CD4-positive, alpha-beta T cell (primary cell): ENCODE data around the gene CCDC120. TPM values are rescaled to one million over a fixed set of nuclear protein-coding genes. Genes with fewer than 3 reads are reported as not detected.

ENCODE experiments used
- ATAC-seq: fragments of 200-7000 bp; cut with Tn5 transposase; one replicate; pipeline ENCODE4 v1.10.0; 2022; ENCODE audit warnings: mild to moderate bottlenecking; ENCODE audit not compliant: poor library complexity
- CTCF ChIA-PET: fragments of 350-600 bp; sonication (Branson Sonifier 250); formaldehyde crosslinking; loops from one replicate; lab custom pipeline; 2021; ENCODE audit warnings: antibody characterized with exemption, inconsistent platforms; lab: Charles Lee
- POLR2A ChIA-PET: fragments of 350-600 bp; sonication (Branson Sonifier 250); formaldehyde crosslinking; loops from one replicate; lab custom pipeline; 2021; ENCODE audit warnings: antibody characterized with exemption, inconsistent platforms; lab: Charles Lee
- DNase-seq, 14 experiments: peaks; one replicate each; pipeline ENCODE4 v3.0.0-alpha.2; 2013 to 2020; ENCODE audit warnings: mixed read lengths in 2 of 14
- H3K27ac ChIP-seq, 2 donors: one replicate each; pipeline versions ENCODE4 v1.5.1 to v1.7.0; 2013; ENCODE audit warnings: low read length in 2 of 2, low read depth in 1 of 2, mild to moderate bottlenecking in 1 of 2
- H3K27me3 ChIP-seq, 2 experiments: 1 replicate in 1 of 2; 2 replicates in 1 of 2; pipeline versions ENCODE4 v1.6.1 to v1.7.0; 2013; ENCODE audit warnings: low read length in 2 of 2, control low read depth in 1 of 2, mild to moderate bottlenecking in 1 of 2, moderate library complexity in 1 of 2; ENCODE audit not compliant: insufficient read depth in 2 of 2, control insufficient read depth in 1 of 2
- H3K36me3 ChIP-seq: one replicate; pipeline ENCODE4 v1.6.1; 2013; ENCODE audit warnings: low read length, control low read depth; ENCODE audit not compliant: insufficient read depth
- H3K4me1 ChIP-seq: one replicate; pipeline ENCODE4 v1.6.1; 2013; ENCODE audit warnings: low read length, control low read depth; ENCODE audit not compliant: insufficient read depth
- H3K4me3 ChIP-seq: one replicate; pipeline ENCODE4 v1.5.1; 2013; ENCODE audit warnings: mild to moderate bottlenecking, low read length, moderate library complexity
- H3K9me3 ChIP-seq, 2 experiments: 1 replicate in 1 of 2; 2 replicates in 1 of 2; pipeline versions ENCODE4 v1.6.1 to v1.7.0; 2013; ENCODE audit warnings: low read length in 2 of 2, mild to moderate bottlenecking in 2 of 2, control low read depth in 1 of 2, moderate library complexity in 1 of 2; ENCODE audit not compliant: control insufficient read depth in 1 of 2, insufficient read depth in 1 of 2
- H3K27ac Mint-ChIP-seq: one replicate; pipeline ENCODE4 v1.8.0; 2020; ENCODE audit warnings: mixed read lengths
- H3K27me3 Mint-ChIP-seq: one replicate; pipeline ENCODE4 v1.8.0; 2021; ENCODE audit warnings: mixed read lengths
- H3K36me3 Mint-ChIP-seq: one replicate; pipeline ENCODE4 v1.8.0; 2021; ENCODE audit warnings: low read depth, mixed read lengths
- H3K4me1 Mint-ChIP-seq: one replicate; pipeline ENCODE4 v1.8.0; 2021; ENCODE audit warnings: low read depth, mixed read lengths
- H3K4me3 Mint-ChIP-seq: one replicate; pipeline ENCODE4 v1.8.0; 2020; ENCODE audit warnings: mild to moderate bottlenecking, mixed read lengths
- H3K9me3 Mint-ChIP-seq: one replicate; pipeline ENCODE4 v1.8.0; 2020; ENCODE audit warnings: mixed read lengths
- CTCF ChIP-seq: fragments of 200-600 bp; IDR thresholded peaks from one replicate; pipeline ENCODE4 v1.8.0; 2022; ENCODE audit warnings: antibody characterized with exemption, mild to moderate bottlenecking
- intact Hi-C, 2 experiments: fragments of 100-400 bp; cut with DNase I in 1 of 2; cut with micrococcal nuclease in 1 of 2; formaldehyde crosslinking; loops; one replicate each; pipeline versions ENCODE4 v1.15.1 to v1.9.0; 2023 to 2025; cut with DNase I, micrococcal nuclease
- total RNA-seq, 174 experiments: library from RNA in 2 of 174; stranded (reverse) in 2 of 174; gene quantifications; one replicate each; pipeline ENCODE4 v1.2.3 and lab custom pipeline; 2021 to 2026

CCDC120 gene
- total RNA-seq, 2 experiments from 2014 or later: 11.5 to 12.2 TPM

GRCh38 chrX:49089553-49089952, 30.8 kb downstream of the CCDC120 start:
- ChIA-PET POLR2A (no interaction called here), CTCF (no interaction called here)
- no peak overlapping the region for H3K27ac Mint-ChIP-seq
- DNase-seq: no peak
- no peak for TF ChIP-seq CTCF
- H3K4me1 ChIP-seq: no peaks in the 10 kb centered on the region
- intact Hi-C loops: no loop called here
- ATAC-seq: no peak
- no peaks in the 10 kb centered on the region for H3K27me3 ChIP-seq
- H3K9me3 Mint-ChIP-seq: no peaks in the 10 kb centered on the region
- no peaks in the 10 kb centered on the region for H3K9me3 ChIP-seq
- no peaks in the 10 kb centered on the region for H3K4me1 Mint-ChIP-seq
- no peak overlapping the region for H3K27ac ChIP-seq
- H3K36me3 Mint-ChIP-seq: no peaks in the 10 kb centered on the region
- H3K4me3 Mint-ChIP-seq: no peak overlapping the region
- no peaks in the 10 kb centered on the region for H3K36me3 ChIP-seq
- H3K27me3 Mint-ChIP-seq: no peaks in the 10 kb centered on the region
- H3K4me3 ChIP-seq: no peak overlapping the region

- H3K27me3 ChIP-seq: no peaks in the 10 kb centered on the region
- DNase-seq (no peak), ATAC-seq (no peak)
- Mint-ChIP-seq H3K36me3 (peaks cover 4% of the 10 kb centered on the region), H3K9me3 (no peaks in the 10 kb centered on the region), H3K4me1 (peaks cover 11% of the 10 kb centered on the region), H3K27ac (no peak overlapping the region), H3K4me3 (no peak overlapping the region), H3K27me3 (no peaks in the 10 kb centered on the region)
- intact Hi-C loops: no loop called here
- ChIA-PET CTCF (no interaction called here), POLR2A (interaction anchor here (1.2 kb wide), 1 partner anchor 16 kb away, joined by 3 read pairs; no protein-coding TSS in a partner anchor)
- no peak overlapping the region for H3K27ac ChIP-seq
- H3K9me3 ChIP-seq: no peaks in the 10 kb centered on the region
- H3K4me1 ChIP-seq: peaks cover 12% of the 10 kb centered on the region
- H3K36me3 ChIP-seq: no peaks in the 10 kb centered on the region
- no peak for TF ChIP-seq CTCF
- no peak overlapping the region for H3K4me3 ChIP-seq
Observed at GRCh38 chrX:49096419-49096818, 37.6 kb downstream of the CCDC120 start.

DNA sequence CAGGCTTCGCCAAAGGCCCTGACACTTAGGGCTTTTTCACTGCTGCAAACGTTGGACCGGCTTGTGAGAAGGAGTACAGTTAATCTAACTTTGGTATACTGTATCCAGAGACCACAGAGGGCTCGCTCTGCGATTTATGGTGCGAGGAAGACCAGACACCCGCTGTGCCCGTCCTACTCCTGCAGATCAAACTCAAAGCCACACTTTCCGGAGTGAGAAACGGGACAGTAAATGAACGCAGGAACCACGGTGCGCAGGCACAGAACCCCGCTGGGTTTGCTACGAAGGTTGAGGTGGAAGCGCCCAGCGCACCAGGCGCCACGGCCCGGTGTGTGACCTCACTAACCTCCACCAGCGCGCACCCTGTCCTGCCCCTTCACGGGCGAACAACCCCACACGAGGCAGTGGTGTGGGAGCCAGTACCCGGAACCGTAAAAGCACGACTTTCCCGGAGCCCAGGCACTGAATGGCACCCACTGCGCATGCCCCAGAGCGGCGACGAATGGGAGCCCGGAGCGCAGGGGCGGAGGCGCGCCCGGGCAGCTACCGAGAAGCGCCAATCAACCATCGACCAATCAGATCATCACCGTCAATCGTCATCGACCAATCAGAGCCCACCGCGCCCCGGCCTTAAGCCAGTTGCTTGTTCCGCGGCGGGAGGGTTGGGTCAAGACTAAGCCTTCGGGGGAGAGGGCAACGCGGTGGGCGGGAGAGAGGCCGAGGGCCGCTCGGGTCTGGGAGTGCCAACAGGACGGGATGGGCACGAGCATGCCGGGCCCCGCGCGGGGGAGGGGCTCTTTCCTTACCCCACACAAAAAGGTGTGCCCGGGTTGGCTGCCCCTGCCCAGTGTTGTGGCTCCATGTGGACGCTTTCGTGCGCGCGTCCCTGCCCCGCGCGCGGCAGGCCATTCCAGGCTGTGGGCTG, 42.2 kb downstream of the CCDC120 start:
- peaks cover 4% of the 10 kb centered on the region for H3K36me3 Mint-ChIP-seq
- ChIA-PET CTCF (interaction anchor here (1.2 kb wide), 1 partner anchor 92 kb away, joined by 3 read pairs; no protein-coding TSS in a partner anchor), POLR2A (interaction anchor here (1.0 kb wide), 7 partner anchors 21 to 562 kb away, joined by 3 to 9 read pairs (median 6); partner anchors contain the start of genes OTUD5, TBC1D25, TFE3 and WDR45)
- Histone ChIP-seq H3K4me3 (peak overlapping the region; percentile 66), H3K27ac (peak overlapping the region; percentile 75 to 81), H3K4me1 (peaks cover 17% of the 10 kb centered on the region), H3K9me3 (no peaks in the 10 kb centered on the region), H3K36me3 (no peaks in the 10 kb centered on the region), H3K27me3 (no peaks in the 10 kb centered on the region)
- H3K27ac Mint-ChIP-seq: peak overlapping the region; percentile 87
- H3K4me3 Mint-ChIP-seq: peak overlapping the region; percentile 94
- intact Hi-C loops: loop anchor here (2.0 kb wide), 2 partner anchors 26 to 58 kb away; partner anchors contain the start of genes PRAF2 (in 1 of the 2) and TFE3 (in 1 of the 2)
- no peak for TF ChIP-seq CTCF
- ATAC-seq (peak; percentile 90), DNase-seq (peak; percentile 75 to 95 (median 84))
- H3K4me1 Mint-ChIP-seq: peaks cover 11% of the 10 kb centered on the region
- H3K9me3 Mint-ChIP-seq: no peaks in the 10 kb centered on the region
- no peaks in the 10 kb centered on the region for H3K27me3 Mint-ChIP-seq
